Caki2 (cell line): ENCODE measurements around the gene CELF2. TPM values are rescaled to one million over a fixed set of nuclear protein-coding genes. Genes with fewer than 3 reads are reported as not detected.

Experiments
- DNase-seq: peaks from one replicate; pipeline ENCODE4 v3.0.0-alpha.2; 2015; ENCODE audit warnings: low read depth
- in situ Hi-C: cut with HindIII; loops from 2 replicates; pipeline ENCODE4 v1.10.0; 2016; ENCODE audit warnings: low sequenced_read_pairs, low pct_unique_long_range_greater_than_20kb, mixed read lengths
- total RNA-seq: library from RNA; depleted of rRNA; stranded (reverse); fragments of >200 nt; shearing (Covaris generic); gene quantifications from 2 replicates; pipeline ENCODE4 v1.2.3, GENCODE V29; 2014; ENCODE audit warnings: low replicate concordance

Gene CELF2
- total RNA-seq, 1 experiment from 2014 or later, result 0.10 TPM

- no peak for DNase-seq
- in situ Hi-C loops, result no loop called here
Measured at GRCh38 chr10:11154849-11155498, 137.3 kb downstream of the CELF2 start.

GRCh38 chr10:11156480-11156879 lies 138.8 kb downstream of the CELF2 start:
- in situ Hi-C loops, result no loop called here
- DNase-seq, result no peak

GRCh38 chr10:11157292-11158076 lies 139.8 kb downstream of the CELF2 start:
- no peak for DNase-seq
- in situ Hi-C loops, result no loop called here

- in situ Hi-C loops, result no loop called here
- DNase-seq, result no peak
Measured at GRCh38 chr10:11158080-11158479, 140.4 kb downstream of the CELF2 start.

- DNase-seq, result no peak
- in situ Hi-C loops, result no loop called here
Measured at GRCh38 chr10:11159543-11160215, 142.0 kb downstream of the CELF2 start.

GRCh38 chr10:11161096-11161495 lies 143.4 kb downstream of the CELF2 start:
- in situ Hi-C loops, result no loop called here
- no peak for DNase-seq

GRCh38 chr10:11161910-11162309 lies 144.2 kb downstream of the CELF2 start:
- in situ Hi-C loops, result no loop called here
- DNase-seq, result no peak

- in situ Hi-C loops, result no loop called here
Measured at GRCh38 chr10:11162828-11163599, 145.3 kb downstream of the CELF2 start.

GRCh38 chr10:11163780-11164550 lies 146.3 kb downstream of the CELF2 start:
- DNase-seq, result no peak
- in situ Hi-C loops, result no loop called here

More at GRCh38 chr10:11162828-11163599, 145.3 kb downstream of the CELF2 start:
- DNase-seq, result no peak

- in situ Hi-C loops, result no loop called here
- no peak for DNase-seq
Measured at GRCh38 chr10:11164551-11164802, 146.8 kb downstream of the CELF2 start.

GRCh38 chr10:11164803-11165590 lies 147.3 kb downstream of the CELF2 start:
- peak; percentile 19 for DNase-seq
- in situ Hi-C loops, result no loop called here

- in situ Hi-C loops, result no loop called here
- no peak for DNase-seq
Measured at GRCh38 chr10:11165591-11166543, 148.2 kb downstream of the CELF2 start.

GRCh38 chr10:11166550-11166949 lies 148.9 kb downstream of the CELF2 start:
- no peak for DNase-seq
- in situ Hi-C loops, result no loop called here

- in situ Hi-C loops, result no loop called here
- no peak for DNase-seq
Measured at GRCh38 chr10:11167233-11167966, 149.7 kb downstream of the CELF2 start.

- DNase-seq, result no peak
- in situ Hi-C loops, result no loop called here
Measured at GRCh38 chr10:11168423-11169090, 150.9 kb downstream of the CELF2 start.
